Ramos (cell line): ENCODE data around the gene PKHD1.

Experiments used
- in situ Hi-C: fragments of 300-500 bp; cut with MboI; formaldehyde crosslinking; loops from one replicate; pipeline ENCODE4 v1.14.3; 2022; ENCODE audit warnings: low sequenced_read_pairs; ENCODE audit not compliant: unreplicated experiment

Gene PKHD1

GRCh38 chr6:51654647-51655046 is 432.8 kb downstream of the PKHD1 start:
- in situ Hi-C loops: no loop called here

- in situ Hi-C loops: no loop called here
Observed at GRCh38 chr6:51651132-51651817, 436.1 kb downstream of the PKHD1 start.

GRCh38 chr6:51648774-51649173 is 438.6 kb downstream of the PKHD1 start:
- in situ Hi-C loops: no loop called here

DNA sequence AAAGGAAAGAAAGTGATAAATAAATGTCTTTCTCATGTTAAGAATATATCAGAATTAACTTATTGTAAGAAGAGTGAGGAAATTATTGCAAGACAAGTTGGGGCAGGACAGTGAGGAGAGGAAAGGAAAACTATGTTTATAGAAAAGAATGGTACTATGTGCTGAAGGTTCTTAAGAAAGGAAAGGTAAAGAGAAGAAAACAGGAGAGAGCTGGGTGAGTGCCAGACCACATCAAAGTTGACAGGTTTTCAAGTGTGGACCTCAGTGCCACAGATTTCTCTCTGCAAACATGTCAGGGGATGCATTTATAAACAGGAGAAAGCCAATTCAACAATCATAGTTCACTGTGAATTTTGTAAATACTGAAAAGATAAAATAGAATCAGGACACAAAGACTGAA is 439.2 kb downstream of the PKHD1 start:
- in situ Hi-C loops: no loop called here

DNA sequence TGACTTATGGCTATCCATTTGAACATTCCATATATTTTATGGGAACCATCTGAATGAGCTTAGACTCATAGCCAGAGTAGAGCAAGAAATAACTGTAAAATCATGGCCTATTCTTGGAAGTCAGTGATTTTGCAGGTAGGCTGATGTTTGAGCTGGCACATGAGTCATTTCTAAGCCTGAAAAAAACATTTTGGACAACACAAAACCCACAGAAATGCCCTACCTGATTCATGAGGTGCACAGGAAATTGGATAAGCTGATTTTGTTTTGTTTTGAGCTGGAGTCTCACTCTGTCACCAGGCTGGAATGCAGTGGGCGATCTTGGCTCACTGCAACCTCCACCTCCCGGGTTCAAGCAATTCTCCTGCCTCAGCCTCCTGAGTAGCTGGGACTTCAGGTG is 443.0 kb downstream of the PKHD1 start:
- in situ Hi-C loops: no loop called here

DNA sequence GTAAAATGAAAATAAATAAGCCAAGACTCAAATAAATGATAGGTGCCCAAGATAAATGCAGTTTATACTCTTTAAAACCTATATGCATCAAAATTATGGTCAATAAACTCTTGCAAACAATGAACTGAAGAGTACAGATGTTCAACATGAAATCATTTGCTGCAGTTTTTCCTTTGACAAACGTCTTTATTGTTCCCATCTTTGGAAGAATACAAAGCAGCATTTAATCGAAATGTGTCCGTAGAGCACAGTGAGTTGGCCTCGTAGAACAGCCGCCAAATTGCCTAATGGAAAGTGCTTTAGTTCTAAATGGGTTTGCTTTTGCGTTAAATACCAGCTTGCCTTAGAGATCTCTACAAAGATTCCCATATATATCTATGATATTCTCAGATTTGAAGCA is 447.4 kb downstream of the PKHD1 start:
- in situ Hi-C loops: no loop called here

- in situ Hi-C loops: no loop called here
Observed at GRCh38 chr6:51633424-51633823, 454.0 kb downstream of the PKHD1 start.

DNA sequence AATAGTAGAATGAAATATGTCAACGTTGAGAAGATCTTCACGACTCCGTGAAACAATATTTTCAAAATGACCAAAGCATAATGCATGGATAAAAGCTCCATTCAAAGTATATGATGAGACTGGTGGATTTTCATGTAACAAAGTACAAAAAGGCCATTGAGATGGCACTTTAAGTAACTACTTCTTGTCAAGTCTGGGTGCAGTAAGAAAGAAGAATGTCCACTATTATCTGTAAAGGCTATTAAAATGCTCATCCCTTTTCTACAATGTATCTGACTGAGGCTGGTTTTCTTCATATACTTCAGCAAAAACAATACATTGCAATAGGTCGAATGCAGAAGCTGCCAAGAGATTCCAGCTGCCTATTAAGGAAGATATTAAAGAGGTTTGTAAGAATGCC is 457.4 kb downstream of the PKHD1 start:
- in situ Hi-C loops: no loop called here

- in situ Hi-C loops: no loop called here
Observed at GRCh38 chr6:51626391-51626790, 461.0 kb downstream of the PKHD1 start.

DNA sequence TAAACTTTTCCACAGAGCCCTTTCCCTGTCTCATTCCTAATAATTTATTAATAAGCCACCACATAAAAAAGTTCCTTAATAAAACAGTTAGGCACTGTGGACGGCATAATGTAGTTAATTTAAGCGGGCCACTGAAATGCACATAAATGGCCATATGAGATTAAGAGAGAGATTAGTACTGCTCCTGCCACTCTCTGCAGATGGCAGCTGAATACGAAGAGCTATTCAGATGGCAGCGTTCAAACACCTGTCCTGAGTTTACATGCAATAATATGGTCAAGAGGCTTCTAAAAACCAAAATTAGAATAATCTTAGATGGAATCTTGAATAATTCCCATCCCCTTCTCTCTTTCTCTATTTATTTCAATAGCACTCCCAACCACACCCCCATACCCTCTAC is 461.8 kb downstream of the PKHD1 start:
- in situ Hi-C loops: no loop called here

DNA sequence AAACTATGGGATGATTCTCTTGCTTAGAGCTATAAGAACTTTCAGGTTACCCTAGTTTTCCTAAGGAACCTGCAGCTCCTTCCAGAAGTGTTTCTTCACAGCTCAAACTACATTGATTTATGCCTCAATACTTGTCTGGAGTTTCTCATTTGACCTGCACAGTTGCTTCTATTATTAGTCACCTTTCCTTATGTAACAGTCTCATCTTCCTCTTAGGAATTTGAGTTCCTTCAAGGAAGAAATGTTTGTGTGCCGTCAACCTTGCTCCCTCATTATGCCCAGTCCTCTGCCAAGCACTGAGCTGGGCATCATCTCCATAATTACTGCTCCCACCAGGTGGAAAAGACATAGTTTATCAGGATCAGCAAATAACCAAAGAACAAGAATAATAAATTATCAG is 466.4 kb downstream of the PKHD1 start:
- in situ Hi-C loops: loop anchor here (25.0 kb wide), 1 partner anchor 109 kb away; no protein-coding TSS in a partner anchor

- in situ Hi-C loops: loop anchor here (25.0 kb wide), 1 partner anchor 107 kb away; no protein-coding TSS in a partner anchor
Observed at GRCh38 chr6:51619042-51619799, 468.2 kb downstream of the PKHD1 start.

DNA sequence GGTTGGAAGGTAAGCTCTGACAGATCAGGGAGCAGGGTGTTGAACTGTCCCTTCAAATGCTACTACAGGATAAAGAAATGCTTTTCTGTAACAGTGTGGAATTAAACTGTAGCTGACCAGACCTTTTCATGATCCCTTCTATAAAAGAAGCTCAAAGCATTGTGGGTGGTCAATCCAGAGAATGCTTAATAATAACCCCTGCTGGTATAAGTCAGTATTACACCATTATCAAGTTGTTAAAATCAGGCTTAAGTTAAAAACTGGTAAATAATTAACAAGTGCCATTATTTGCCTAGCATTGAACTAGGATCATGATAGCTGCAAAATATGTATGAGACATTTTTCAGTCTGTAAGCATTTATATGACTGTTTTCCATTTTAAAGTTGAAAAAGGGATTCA is 468.9 kb downstream of the PKHD1 start:
- in situ Hi-C loops: loop anchor here (25.0 kb wide), 1 partner anchor 106 kb away; no protein-coding TSS in a partner anchor

- in situ Hi-C loops: loop anchor here (25.0 kb wide), 1 partner anchor 105 kb away; no protein-coding TSS in a partner anchor
Observed at GRCh38 chr6:51617751-51618150, 469.7 kb downstream of the PKHD1 start.

- in situ Hi-C loops: loop anchor here (25.0 kb wide), 1 partner anchor 104 kb away; no protein-coding TSS in a partner anchor
Observed at GRCh38 chr6:51616243-51616642, 471.2 kb downstream of the PKHD1 start.

DNA sequence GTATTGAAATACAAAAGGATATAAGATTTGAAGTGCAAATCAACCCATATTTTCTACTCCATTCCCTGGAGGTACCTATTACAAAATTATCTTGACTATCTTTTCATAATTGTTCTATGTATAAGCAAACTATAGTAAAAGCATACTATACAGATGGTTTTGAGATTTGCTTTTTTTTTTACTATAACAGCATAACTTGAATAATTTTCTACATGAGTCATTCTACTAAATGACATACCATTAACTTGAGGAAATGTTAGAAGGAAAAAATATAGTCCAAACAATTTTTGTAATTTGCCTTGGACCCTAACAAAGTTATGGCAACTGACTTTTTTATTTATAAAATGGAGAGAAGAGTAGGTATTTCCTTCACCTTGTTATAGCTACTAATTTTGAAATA is 472.7 kb downstream of the PKHD1 start:
- in situ Hi-C loops: loop anchor here (25.0 kb wide), 1 partner anchor 102 kb away; no protein-coding TSS in a partner anchor

- in situ Hi-C loops: loop anchor here (25.0 kb wide), 1 partner anchor 101 kb away; no protein-coding TSS in a partner anchor
Observed at GRCh38 chr6:51613558-51613957, 473.9 kb downstream of the PKHD1 start.

DNA sequence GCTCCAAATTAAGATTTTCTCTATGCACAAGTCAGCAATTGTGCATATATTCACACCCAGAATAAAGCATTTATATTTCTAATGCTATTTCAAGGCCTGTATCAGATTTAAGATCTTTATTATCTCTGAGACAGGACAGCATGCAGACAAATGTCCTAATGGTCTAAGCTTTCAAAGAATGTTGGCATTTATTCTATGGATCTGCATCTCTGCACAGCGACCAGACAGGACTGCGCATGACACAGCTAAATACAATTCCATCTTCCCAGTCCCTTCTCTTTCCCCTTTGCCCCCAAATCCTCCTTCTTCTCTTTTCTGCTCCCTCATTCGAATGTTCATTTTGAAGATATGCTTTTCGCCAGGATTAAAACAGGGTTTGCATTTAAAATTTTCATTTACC is 478.5 kb downstream of the PKHD1 start:
- in situ Hi-C loops: loop anchor here (25.0 kb wide), 1 partner anchor 97 kb away; no protein-coding TSS in a partner anchor

- in situ Hi-C loops: loop anchor here (25.0 kb wide), 1 partner anchor 96 kb away; no protein-coding TSS in a partner anchor
Observed at GRCh38 chr6:51608383-51608782, 479.0 kb downstream of the PKHD1 start.

DNA sequence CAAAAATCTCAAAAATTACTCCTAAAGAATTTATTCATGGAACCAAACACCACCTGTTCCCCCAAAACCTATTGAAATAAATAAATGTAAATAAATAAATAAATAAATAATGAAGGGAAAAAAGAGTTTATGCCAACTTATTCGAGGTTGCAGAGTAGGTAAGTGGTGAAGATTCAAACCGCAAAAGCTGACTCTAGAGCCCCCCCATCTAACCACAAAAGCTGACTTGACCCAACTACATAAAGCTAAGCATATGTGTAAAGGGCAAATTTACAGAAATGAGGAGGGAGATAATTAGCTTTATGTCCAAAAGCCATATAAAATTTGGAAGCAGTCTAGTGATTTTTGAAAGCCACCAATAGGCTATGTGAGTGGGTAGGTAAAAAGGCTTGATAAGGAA is 486.9 kb downstream of the PKHD1 start:
- in situ Hi-C loops: loop anchor here (25.0 kb wide), 1 partner anchor 88 kb away; no protein-coding TSS in a partner anchor

DNA sequence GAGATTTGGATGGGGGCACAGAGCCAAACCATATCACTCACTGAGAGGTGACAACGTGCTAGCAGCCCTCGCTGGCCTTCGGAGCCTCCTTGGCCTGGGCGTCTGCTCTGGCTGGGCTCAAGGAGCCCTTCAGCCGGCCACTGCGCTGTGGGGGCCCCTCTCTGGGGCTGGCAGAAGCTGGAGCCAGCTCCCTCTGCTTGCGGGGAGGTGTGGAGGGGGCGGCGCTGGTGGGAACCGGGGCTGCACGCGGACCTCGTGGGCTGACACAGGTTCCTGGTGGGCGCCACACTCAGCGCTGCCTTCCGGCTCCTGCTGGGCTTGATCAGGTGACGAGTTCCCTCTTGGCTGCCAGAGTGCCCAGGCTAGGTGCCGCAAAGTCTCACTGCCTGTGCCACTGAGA is 489.2 kb downstream of the PKHD1 start:
- in situ Hi-C loops: no loop called here
